22Rv1 (cell line): ENCODE measurements around the gene SCMH1.
A peak's percentile ranks its signal among the peaks of the same experiment; 100 is the strongest.

Experiments used
- H3K27ac ChIP-seq: fragments of 450-650 bp; 2 replicates; pipeline ENCODE4 v1.5.1; 2017
- CTCF ChIP-seq: fragments of 450-650 bp; IDR thresholded peaks from 2 replicates; pipeline ENCODE4 v1.5.1; 2017; ENCODE audit warnings: mild to moderate bottlenecking
- ZFX ChIP-seq: fragments of 450-650 bp; IDR thresholded peaks from 2 replicates; pipeline ENCODE4 v1.6.1; 2017; ENCODE audit warnings: antibody characterized with exemption, borderline replicate concordance

Gene SCMH1

GRCh38 chr1:41226815-41227434 is 15.2 kb downstream of the SCMH1 start:
- TF ChIP-seq ZFX (no peak), CTCF (no peak)
- no peak overlapping the region for H3K27ac ChIP-seq

- H3K27ac ChIP-seq = no peak overlapping the region
- TF ChIP-seq CTCF (no peak), ZFX (no peak)
Observed at GRCh38 chr1:41225495-41225894, 16.6 kb downstream of the SCMH1 start.

GRCh38 chr1:41222496-41222895 is 19.6 kb downstream of the SCMH1 start:
- TF ChIP-seq ZFX (no peak), CTCF (no peak)
- H3K27ac ChIP-seq = no peak overlapping the region

GRCh38 chr1:41221995-41222394 is 20.1 kb downstream of the SCMH1 start:
- H3K27ac ChIP-seq = no peak overlapping the region

GRCh38 chr1:41218152-41218551 is 24.0 kb downstream of the SCMH1 start:
- no peak for TF ChIP-seq ZFX
- no peak for TF ChIP-seq CTCF
- H3K27ac ChIP-seq = no peak overlapping the region

More at GRCh38 chr1:41221995-41222394, 20.1 kb downstream of the SCMH1 start:
- TF ChIP-seq CTCF (no peak), ZFX (no peak)

GRCh38 chr1:41217441-41217840 is 24.7 kb downstream of the SCMH1 start:
- H3K27ac ChIP-seq = no peak overlapping the region
- TF ChIP-seq CTCF (no peak), ZFX (no peak)

GRCh38 chr1:41215623-41216022 is 26.5 kb downstream of the SCMH1 start:
- TF ChIP-seq CTCF = no peak
- no peak for TF ChIP-seq ZFX
- H3K27ac ChIP-seq = peak overlapping the region; percentile 27
